NCI-H2171 treated with DMSO at 0.1 percent for 48 hours (cell line): ENCODE data around the gene ZNF394.

ENCODE experiments used
- DNase-seq: peaks from one replicate; lab custom pipeline; 2025; lab: John Stamatoyannopoulos, UW

ZNF394 gene

GRCh38 chr7:99449326-99449725, 50.8 kb downstream of the ZNF394 start:
- DNase-seq: no peak

DNA sequence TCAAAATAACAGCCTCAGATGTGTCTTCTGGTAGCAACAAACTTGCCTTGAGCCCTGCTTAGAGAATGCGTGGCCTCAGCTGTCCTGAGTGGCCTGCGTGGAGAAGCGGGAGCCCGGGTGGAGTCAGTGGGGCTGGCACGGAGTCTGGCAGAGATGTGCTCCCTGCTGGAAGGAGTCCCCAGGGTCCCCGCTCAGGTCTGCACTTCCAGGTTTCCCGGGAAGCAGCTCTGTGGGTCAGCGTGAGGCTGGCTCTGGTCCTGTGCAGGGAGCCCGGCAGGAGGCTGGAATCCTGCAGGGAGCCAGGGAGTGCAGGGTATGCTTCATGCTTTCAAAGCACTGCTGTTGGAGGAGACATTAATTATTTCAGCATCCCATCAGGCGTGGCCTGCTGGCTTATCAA, 51.2 kb downstream of the ZNF394 start:
- no peak for DNase-seq

- DNase-seq: no peak
These were observed 52.1 kb downstream of the ZNF394 start for GRCh38 chr7:99447943-99448342.

DNA sequence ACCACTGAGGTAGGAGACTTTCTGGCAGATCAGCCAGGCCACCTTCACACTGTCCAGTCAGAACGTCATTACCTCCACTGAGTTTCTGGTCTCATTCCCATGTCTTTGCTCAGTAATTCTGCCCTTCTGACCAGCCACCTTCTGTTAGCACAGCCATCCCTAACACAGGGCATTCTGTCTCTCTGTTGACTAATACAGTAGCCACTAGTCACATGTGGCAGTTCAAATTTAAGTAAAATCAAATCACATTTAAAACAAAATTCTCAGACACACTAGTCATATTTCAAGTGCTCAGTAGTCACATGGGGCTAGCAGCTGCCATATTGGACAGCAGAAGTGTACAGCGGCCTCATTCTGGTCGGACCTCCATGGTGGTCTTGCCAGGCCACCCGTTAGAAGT, 54.0 kb downstream of the ZNF394 start:
- no peak for DNase-seq
